ENCODE measurements around the gene TBPL1.

The TBPL1 gene

GRCh38 chr6:133997267-133997666, 44.2 kb downstream of the TBPL1 start:
- DNase-seq (ENCODE audit: insufficient read length, low spot score) = no peak
- no peak for FAIRE-seq

GRCh38 chr6:133999305-133999704, 46.3 kb downstream of the TBPL1 start:
- FAIRE-seq = no peak

More at GRCh38 chr6:133997267-133997666, 44.2 kb downstream of the TBPL1 start:
- TF ChIP-seq PAX5 (IDR thresholded peaks at IDR 0.05; ENCODE audit: insufficient read depth, low read length, severe bottlenecking) (no peak), SPI1 (IDR thresholded peaks at IDR 0.05; ENCODE audit: low read depth, low read length) (no peak), TAF1 (IDR thresholded peaks at IDR 0.05; ENCODE audit: low read depth, low read length) (no peak), POLR2AphosphoS5 (IDR thresholded peaks at IDR 0.05; ENCODE audit: low read depth, low read length) (no peak), POLR2A (IDR thresholded peaks at IDR 0.05; ENCODE audit: low read depth, low read length) (no peak), POU2F2 (IDR thresholded peaks at IDR 0.05; ENCODE audit: low read depth, low read length) (no peak)

GRCh38 chr6:134000443-134000842, 47.4 kb downstream of the TBPL1 start:
- TF ChIP-seq POLR2AphosphoS5 (IDR thresholded peaks at IDR 0.05; ENCODE audit: low read depth, low read length) (no peak), POLR2A (IDR thresholded peaks at IDR 0.05; ENCODE audit: low read depth, low read length) (no peak), TAF1 (IDR thresholded peaks at IDR 0.05; ENCODE audit: low read depth, low read length) (no peak), POU2F2 (IDR thresholded peaks at IDR 0.05; ENCODE audit: low read depth, low read length) (no peak), SPI1 (IDR thresholded peaks at IDR 0.05; ENCODE audit: low read depth, low read length) (no peak), PAX5 (IDR thresholded peaks at IDR 0.05; ENCODE audit: insufficient read depth, low read length, severe bottlenecking) (no peak)
- FAIRE-seq (no peak), DNase-seq (ENCODE audit: insufficient read length, low spot score) (no peak)

More at GRCh38 chr6:133999305-133999704, 46.3 kb downstream of the TBPL1 start:
- TF ChIP-seq POLR2A (IDR thresholded peaks at IDR 0.05; ENCODE audit: low read depth, low read length) (no peak), POLR2AphosphoS5 (IDR thresholded peaks at IDR 0.05; ENCODE audit: low read depth, low read length) (no peak), TAF1 (IDR thresholded peaks at IDR 0.05; ENCODE audit: low read depth, low read length) (no peak), PAX5 (IDR thresholded peaks at IDR 0.05; ENCODE audit: insufficient read depth, low read length, severe bottlenecking) (no peak)
- no peak for DNase-seq (ENCODE audit: insufficient read length, low spot score)

- TF ChIP-seq TAF1 (IDR thresholded peaks at IDR 0.05; ENCODE audit: low read depth, low read length) = no peak
- TF ChIP-seq PAX5 (IDR thresholded peaks at IDR 0.05; ENCODE audit: insufficient read depth, low read length, severe bottlenecking) = no peak
- TF ChIP-seq POLR2A (IDR thresholded peaks at IDR 0.05; ENCODE audit: low read depth, low read length) = no peak
- TF ChIP-seq POLR2AphosphoS5 (IDR thresholded peaks at IDR 0.05; ENCODE audit: low read depth, low read length) = no peak
- TF ChIP-seq POU2F2 (IDR thresholded peaks at IDR 0.05; ENCODE audit: low read depth, low read length) = no peak
- no peak for TF ChIP-seq SPI1 (IDR thresholded peaks at IDR 0.05; ENCODE audit: low read depth, low read length)
- DNase-seq (ENCODE audit: insufficient read length, low spot score) (no peak), FAIRE-seq (no peak)
Measured at GRCh38 chr6:134002821-134003220, 49.8 kb downstream of the TBPL1 start.

- DNase-seq (ENCODE audit: insufficient read length, low spot score) (no peak), FAIRE-seq (no peak)
- no peak for TF ChIP-seq POU2F2 (IDR thresholded peaks at IDR 0.05; ENCODE audit: low read depth, low read length)
- no peak for TF ChIP-seq SPI1 (IDR thresholded peaks at IDR 0.05; ENCODE audit: low read depth, low read length)
- TF ChIP-seq TAF1 (IDR thresholded peaks at IDR 0.05; ENCODE audit: low read depth, low read length) = no peak
- no peak for TF ChIP-seq POLR2A (IDR thresholded peaks at IDR 0.05; ENCODE audit: low read depth, low read length)
- TF ChIP-seq POLR2AphosphoS5 (IDR thresholded peaks at IDR 0.05; ENCODE audit: low read depth, low read length) = no peak
- TF ChIP-seq PAX5 (IDR thresholded peaks at IDR 0.05; ENCODE audit: insufficient read depth, low read length, severe bottlenecking) = no peak
Measured at GRCh38 chr6:134003542-134003951, 50.5 kb downstream of the TBPL1 start.

- TF ChIP-seq POLR2A (IDR thresholded peaks at IDR 0.05; ENCODE audit: low read depth, low read length) = no peak
- TF ChIP-seq POU2F2 (IDR thresholded peaks at IDR 0.05; ENCODE audit: low read depth, low read length) = no peak
- no peak for TF ChIP-seq POLR2AphosphoS5 (IDR thresholded peaks at IDR 0.05; ENCODE audit: low read depth, low read length)
- TF ChIP-seq TAF1 (IDR thresholded peaks at IDR 0.05; ENCODE audit: low read depth, low read length) = no peak
- TF ChIP-seq PAX5 (IDR thresholded peaks at IDR 0.05; ENCODE audit: insufficient read depth, low read length, severe bottlenecking) = no peak
- no peak for TF ChIP-seq SPI1 (IDR thresholded peaks at IDR 0.05; ENCODE audit: low read depth, low read length)
- DNase-seq (ENCODE audit: insufficient read length, low spot score) (no peak), FAIRE-seq (no peak)
Measured at GRCh38 chr6:134004714-134005113, 51.7 kb downstream of the TBPL1 start.

- FAIRE-seq (no peak), DNase-seq (ENCODE audit: insufficient read length, low spot score) (no peak)
- TF ChIP-seq TAF1 (IDR thresholded peaks at IDR 0.05; ENCODE audit: low read depth, low read length) (no peak), POLR2A (IDR thresholded peaks at IDR 0.05; ENCODE audit: low read depth, low read length) (no peak), POU2F2 (IDR thresholded peaks at IDR 0.05; ENCODE audit: low read depth, low read length) (no peak), SPI1 (IDR thresholded peaks at IDR 0.05; ENCODE audit: low read depth, low read length) (no peak)
Measured at GRCh38 chr6:134005800-134006199, 52.8 kb downstream of the TBPL1 start.

GRCh38 chr6:134007077-134007476, 54.1 kb downstream of the TBPL1 start:
- no peak for DNase-seq (ENCODE audit: insufficient read length, low spot score)
- FAIRE-seq = no peak
- TF ChIP-seq POU2F2 (IDR thresholded peaks at IDR 0.05; ENCODE audit: low read depth, low read length) = no peak
- TF ChIP-seq SPI1 (IDR thresholded peaks at IDR 0.05; ENCODE audit: low read depth, low read length) = no peak

GRCh38 chr6:134009876-134010275, 56.9 kb downstream of the TBPL1 start:
- TF ChIP-seq POLR2AphosphoS5 (IDR thresholded peaks at IDR 0.05; ENCODE audit: low read depth, low read length) = no peak
- TF ChIP-seq PAX5 (IDR thresholded peaks at IDR 0.05; ENCODE audit: insufficient read depth, low read length, severe bottlenecking) = no peak
- no peak for TF ChIP-seq POLR2A (IDR thresholded peaks at IDR 0.05; ENCODE audit: low read depth, low read length)
- TF ChIP-seq SPI1 (IDR thresholded peaks at IDR 0.05; ENCODE audit: low read depth, low read length) = no peak
- FAIRE-seq = no peak
- no peak for DNase-seq (ENCODE audit: insufficient read length, low spot score)

GRCh38 chr6:134010400-134010799, 57.4 kb downstream of the TBPL1 start:
- no peak for FAIRE-seq
- no peak for TF ChIP-seq PAX5 (IDR thresholded peaks at IDR 0.05; ENCODE audit: insufficient read depth, low read length, severe bottlenecking)
- TF ChIP-seq TAF1 (IDR thresholded peaks at IDR 0.05; ENCODE audit: low read depth, low read length) = no peak
- no peak for TF ChIP-seq POLR2A (IDR thresholded peaks at IDR 0.05; ENCODE audit: low read depth, low read length)
- TF ChIP-seq POLR2AphosphoS5 (IDR thresholded peaks at IDR 0.05; ENCODE audit: low read depth, low read length) = no peak
- no peak for TF ChIP-seq POU2F2 (IDR thresholded peaks at IDR 0.05; ENCODE audit: low read depth, low read length)
- TF ChIP-seq SPI1 (IDR thresholded peaks at IDR 0.05; ENCODE audit: low read depth, low read length) = no peak

More at GRCh38 chr6:134010400-134010799, 57.4 kb downstream of the TBPL1 start:
- DNase-seq (ENCODE audit: insufficient read length, low spot score) = no peak

Data from GM12891 (cell line).